ENCODE results near the gene KRT31.
"Not testable (repeated sequence)": the region's sequence is repeated elsewhere in the genome, so short reads cannot be mapped to it uniquely, and the experiment has no call there.

KRT31 gene

GRCh38 chr17:41417576-41418015 is 20.2 kb upstream of the KRT31 start:
- no peak for DNase-seq (ENCODE audit: low read depth)

- DNase-seq (ENCODE audit: low read depth) = no peak
Observed at GRCh38 chr17:41417127-41417526, 19.7 kb upstream of the KRT31 start.

GRCh38 chr17:41416479-41416878 is 19.1 kb upstream of the KRT31 start:
- DNase-seq (ENCODE audit: low read depth) = no peak

GRCh38 chr17:41415833-41416335 is 18.5 kb upstream of the KRT31 start:
- DNase-seq (ENCODE audit: low read depth) = no peak

GRCh38 chr17:41415411-41415810 is 18.0 kb upstream of the KRT31 start:
- no peak for DNase-seq (ENCODE audit: low read depth)

- no peak for DNase-seq (ENCODE audit: low read depth)
Observed at GRCh38 chr17:41413982-41414381, 16.6 kb upstream of the KRT31 start.

- no peak for DNase-seq (ENCODE audit: low read depth)
Observed at GRCh38 chr17:41413353-41413957, 16.0 kb upstream of the KRT31 start.

GRCh38 chr17:41411072-41411840 is 13.8 kb upstream of the KRT31 start:
- no peak for DNase-seq (ENCODE audit: low read depth)

- no peak for DNase-seq (ENCODE audit: low read depth)
Observed at GRCh38 chr17:41407226-41407625, 9.8 kb upstream of the KRT31 start.

GRCh38 chr17:41406205-41406604 is 8.8 kb upstream of the KRT31 start:
- no peak for DNase-seq (ENCODE audit: low read depth)

- DNase-seq (ENCODE audit: low read depth) = no peak
Observed at GRCh38 chr17:41404024-41404671, 6.7 kb upstream of the KRT31 start.

- DNase-seq (ENCODE audit: low read depth) = no peak
Observed at GRCh38 chr17:41403404-41404023, 6.1 kb upstream of the KRT31 start.

GRCh38 chr17:41402161-41402560 is 4.8 kb upstream of the KRT31 start:
- DNase-seq (ENCODE audit: low read depth) = no peak

GRCh38 chr17:41396340-41396739 is 1.1 kb downstream of the KRT31 start:
- no peak for DNase-seq (ENCODE audit: low read depth)

- no peak for DNase-seq (ENCODE audit: low read depth)
Observed at GRCh38 chr17:41395611-41396010, 1.8 kb downstream of the KRT31 start.

GRCh38 chr17:41395044-41395443 is 2.4 kb downstream of the KRT31 start:
- not testable (repeated sequence) for DNase-seq (ENCODE audit: low read depth)

GRCh38 chr17:41394254-41394996 is 3.0 kb downstream of the KRT31 start:
- DNase-seq (ENCODE audit: low read depth) = no peak

- no peak for DNase-seq (ENCODE audit: low read depth)
Observed at GRCh38 chr17:41393826-41394225, 3.6 kb downstream of the KRT31 start.

- DNase-seq (ENCODE audit: low read depth) = no peak
Observed at GRCh38 chr17:41393294-41393693, 4.1 kb downstream of the KRT31 start.

GRCh38 chr17:41392278-41392677 is 5.1 kb downstream of the KRT31 start:
- DNase-seq (ENCODE audit: low read depth) = no peak

GRCh38 chr17:41391535-41391934 is 5.9 kb downstream of the KRT31 start:
- DNase-seq (ENCODE audit: low read depth) = no peak

GRCh38 chr17:41390411-41390938 is 6.9 kb downstream of the KRT31 start:
- DNase-seq (ENCODE audit: low read depth) = no peak

Data from stimulated activated CD8-positive, alpha-beta memory T cell treated with anti-CD3 and anti-CD28 coated beads, Interleukin-12 subunit alpha, Interleukin-12 subunit beta, amount 100 ng/mL, for 4 hours (primary cell).